ENCODE measurements around the gene AP3B1. TPM values are rescaled to one million over a fixed set of nuclear protein-coding genes. Genes with fewer than 3 reads are reported as not detected.

AP3B1 gene
- total RNA-seq, 1 donor from 2014 or later, result 46.6 TPM

GRCh38 chr5:78334811-78335210 lies 40.3 kb upstream of the AP3B1 start:
- Mint-ChIP-seq H3K9me3 (peaks cover 7% of the 10 kb centered on the region), H3K36me3 (ENCODE audit: low read depth) (no peaks in the 10 kb centered on the region), H3K27ac (ENCODE audit: unreplicated experiment) (no peak overlapping the region), H3K4me3 (no peak overlapping the region), H3K4me1 (peaks cover 6% of the 10 kb centered on the region), H3K27me3 (ENCODE audit: low read depth) (no peaks in the 10 kb centered on the region)
- TF ChIP-seq CTCF (conservative IDR thresholded peaks at IDR 0.05), result no peak
- DNase-seq (ENCODE audit: low read depth, low spot score), result no peak

- Mint-ChIP-seq H3K27me3 (ENCODE audit: low read depth) (no peaks in the 10 kb centered on the region), H3K27ac (ENCODE audit: unreplicated experiment) (peak overlapping the region; percentile 43), H3K9me3 (no peaks in the 10 kb centered on the region), H3K36me3 (ENCODE audit: low read depth) (no peaks in the 10 kb centered on the region), H3K4me3 (no peak overlapping the region), H3K4me1 (peaks cover 11% of the 10 kb centered on the region)
- no peak for DNase-seq (ENCODE audit: low read depth, low spot score)
- no peak for TF ChIP-seq CTCF (conservative IDR thresholded peaks at IDR 0.05)
These were observed 37.1 kb upstream of the AP3B1 start for GRCh38 chr5:78331523-78332080.

- H3K36me3 Mint-ChIP-seq (ENCODE audit: low read depth), result no peaks in the 10 kb centered on the region
- peaks cover 11% of the 10 kb centered on the region for H3K4me1 Mint-ChIP-seq
- H3K9me3 Mint-ChIP-seq, result no peaks in the 10 kb centered on the region
- TF ChIP-seq CTCF (conservative IDR thresholded peaks at IDR 0.05), result no peak
- no peak for DNase-seq (ENCODE audit: low read depth, low spot score)
- no peaks in the 10 kb centered on the region for H3K27me3 Mint-ChIP-seq (ENCODE audit: low read depth)
- H3K27ac Mint-ChIP-seq (ENCODE audit: unreplicated experiment), result no peak overlapping the region
- H3K4me3 Mint-ChIP-seq, result no peak overlapping the region
These were observed 34.2 kb upstream of the AP3B1 start for GRCh38 chr5:78328585-78329173.

- TF ChIP-seq CTCF (conservative IDR thresholded peaks at IDR 0.05), result no peak
- H3K4me1 Mint-ChIP-seq, result peaks cover 11% of the 10 kb centered on the region
- H3K27me3 Mint-ChIP-seq (ENCODE audit: low read depth), result no peaks in the 10 kb centered on the region
- no peak overlapping the region for H3K4me3 Mint-ChIP-seq
- H3K9me3 Mint-ChIP-seq, result no peaks in the 10 kb centered on the region
- no peaks in the 10 kb centered on the region for H3K36me3 Mint-ChIP-seq (ENCODE audit: low read depth)
- no peak for DNase-seq (ENCODE audit: low read depth, low spot score)
- H3K27ac Mint-ChIP-seq (ENCODE audit: unreplicated experiment), result no peak overlapping the region
These were observed 33.4 kb upstream of the AP3B1 start for GRCh38 chr5:78327761-78328510.

GRCh38 chr5:78326930-78327329 lies 32.4 kb upstream of the AP3B1 start:
- H3K27me3 Mint-ChIP-seq (ENCODE audit: low read depth), result no peaks in the 10 kb centered on the region
- DNase-seq (ENCODE audit: low read depth, low spot score), result no peak
- TF ChIP-seq CTCF (conservative IDR thresholded peaks at IDR 0.05), result no peak
- H3K9me3 Mint-ChIP-seq, result no peaks in the 10 kb centered on the region
- H3K4me3 Mint-ChIP-seq, result no peak overlapping the region
- no peaks in the 10 kb centered on the region for H3K36me3 Mint-ChIP-seq (ENCODE audit: low read depth)
- H3K4me1 Mint-ChIP-seq, result peaks cover 11% of the 10 kb centered on the region
- no peak overlapping the region for H3K27ac Mint-ChIP-seq (ENCODE audit: unreplicated experiment)

Measured in neural crest cell (in vitro differentiated cells).